ENCODE data around the gene STK32B. TPM values are rescaled to one million over a fixed set of nuclear protein-coding genes. Genes with fewer than 3 reads are reported as not detected.
A peak's percentile ranks its signal among the peaks of the same experiment; 100 is the strongest.

The STK32B gene
- total RNA-seq, 6 donors from 2014 or later: 0.22 to 3.4 (median 1.0) TPM

GRCh38 chr4:5374994-5375393 lies 323.7 kb downstream of the STK32B start:
- H3K4me1 ChIP-seq: no peaks in the 10 kb centered on the region
- H3K4me3 ChIP-seq: no peak overlapping the region
- no peak for DNase-seq
- ATAC-seq (ENCODE audit: low FRiP score in 2 of 2): no peak
- no peak overlapping the region for H3K27ac ChIP-seq
- TF ChIP-seq POLR2AphosphoS5 (IDR thresholded peaks at IDR 0.05): no peak
- no peak for TF ChIP-seq EP300 (IDR thresholded peaks at IDR 0.05)
- TF ChIP-seq CTCF (IDR thresholded peaks at IDR 0.05): no peak
- TF ChIP-seq POLR2A (IDR thresholded peaks at IDR 0.05): no peak
- no peaks in the 10 kb centered on the region for H3K27me3 ChIP-seq
- no peaks in the 10 kb centered on the region for H3K36me3 ChIP-seq
- H3K9me3 ChIP-seq: no peaks in the 10 kb centered on the region
- 83 to 88% methylated on average over 6 of the region's 6 CpGs for WGBS, 2 donors

- H3K4me3 ChIP-seq: no peak overlapping the region
- H3K36me3 ChIP-seq: no peaks in the 10 kb centered on the region
- H3K27ac ChIP-seq: no peak overlapping the region
- no peaks in the 10 kb centered on the region for H3K4me1 ChIP-seq
- DNase-seq (no peak), ATAC-seq (ENCODE audit: low FRiP score in 2 of 2) (no peak)
- no peak for TF ChIP-seq POLR2AphosphoS5 (IDR thresholded peaks at IDR 0.05)
- no peak for TF ChIP-seq POLR2A (IDR thresholded peaks at IDR 0.05)
- TF ChIP-seq EP300 (IDR thresholded peaks at IDR 0.05): no peak
- TF ChIP-seq CTCF (IDR thresholded peaks at IDR 0.05): no peak
- H3K9me3 ChIP-seq: no peaks in the 10 kb centered on the region
- no peaks in the 10 kb centered on the region for H3K27me3 ChIP-seq
- WGBS, 2 donors: 77 to 80% methylated on average over 5 of the region's 5 CpGs
Observed at GRCh38 chr4:5376015-5376414, 324.7 kb downstream of the STK32B start.

- H3K4me1 ChIP-seq: no peaks in the 10 kb centered on the region
- 76 to 78% methylated on average over 8 of the region's 8 CpGs for WGBS, 2 donors
- H3K27me3 ChIP-seq: no peaks in the 10 kb centered on the region
- no peaks in the 10 kb centered on the region for H3K9me3 ChIP-seq
- no peaks in the 10 kb centered on the region for H3K36me3 ChIP-seq
- no peak overlapping the region for H3K27ac ChIP-seq
- H3K4me3 ChIP-seq: no peak overlapping the region
- TF ChIP-seq EP300 (IDR thresholded peaks at IDR 0.05) (no peak), POLR2A (IDR thresholded peaks at IDR 0.05) (no peak), CTCF (IDR thresholded peaks at IDR 0.05) (no peak), POLR2AphosphoS5 (IDR thresholded peaks at IDR 0.05) (no peak)
- DNase-seq (no peak), ATAC-seq (ENCODE audit: low FRiP score in 2 of 2) (peak in 1 of 2 donors; percentile 34)
Observed at GRCh38 chr4:5378002-5378401, 326.7 kb downstream of the STK32B start.

GRCh38 chr4:5379895-5380294 lies 328.6 kb downstream of the STK32B start:
- TF ChIP-seq CTCF (IDR thresholded peaks at IDR 0.05): no peak
- TF ChIP-seq POLR2AphosphoS5 (IDR thresholded peaks at IDR 0.05): no peak
- no peak for TF ChIP-seq POLR2A (IDR thresholded peaks at IDR 0.05)
- no peak for TF ChIP-seq EP300 (IDR thresholded peaks at IDR 0.05)
- Histone ChIP-seq H3K9me3 (no peaks in the 10 kb centered on the region), H3K4me3 (no peak overlapping the region), H3K27me3 (no peaks in the 10 kb centered on the region), H3K27ac (no peak overlapping the region), H3K4me1 (no peaks in the 10 kb centered on the region), H3K36me3 (no peaks in the 10 kb centered on the region)
- ATAC-seq (ENCODE audit: low FRiP score in 2 of 2) (no peak), DNase-seq (no peak)
- 73 to 79% methylated on average over 3 to 6 of the region's 6 CpGs for WGBS, 2 donors

- Histone ChIP-seq H3K36me3 (no peaks in the 10 kb centered on the region), H3K27ac (no peak overlapping the region), H3K27me3 (no peaks in the 10 kb centered on the region), H3K9me3 (no peaks in the 10 kb centered on the region), H3K4me3 (no peak overlapping the region), H3K4me1 (no peaks in the 10 kb centered on the region)
- TF ChIP-seq POLR2AphosphoS5 (IDR thresholded peaks at IDR 0.05) (no peak), POLR2A (IDR thresholded peaks at IDR 0.05) (no peak), CTCF (IDR thresholded peaks at IDR 0.05) (no peak), EP300 (IDR thresholded peaks at IDR 0.05) (no peak)
- WGBS, 2 donors: 72 to 80% methylated on average over 7 to 8 of the region's 8 CpGs
- ATAC-seq (ENCODE audit: low FRiP score in 2 of 2): no peak
- DNase-seq: no peak
Observed at GRCh38 chr4:5381961-5382441, 330.7 kb downstream of the STK32B start.

Data from upper lobe of left lung (tissue), 6 donors.